ENCODE results near the gene CCNYL1.
A peak's percentile ranks its signal among the peaks of the same experiment; 100 is the strongest.

The CCNYL1 gene

GRCh38 chr2:207768866-207769596 lies 57.6 kb downstream of the CCNYL1 start:
- Histone ChIP-seq H3K36me3 (peaks cover 6 to 10% (median 8%) of the 10 kb centered on the region in 3 donors), H3K4me3 (peak overlapping the region; percentile 80 to 96), H3K27ac (peak overlapping the region; percentile 79 to 82), H3K27me3 (no peaks in the 10 kb centered on the region), H3K4me1 (peaks cover 0 to 25% (median 14%) of the 10 kb centered on the region in 4 donors), H3K9me3 (no peaks in the 10 kb centered on the region)
- no peak for TF ChIP-seq CTCF (IDR thresholded peaks at IDR 0.05)
- intact Hi-C loops (cut with DNase I; ENCODE audit: low total_unique reads), result loop anchor here (2.0 to 10.0 kb wide), 4 partner anchors 58 to 256 kb away; partner anchors contain the start of genes CCNYL1, METTL21A and PLEKHM3
- DNase-seq, result peak in 1 of 2 donors; percentile 27

- TF ChIP-seq CTCF (IDR thresholded peaks at IDR 0.05), result no peak
- peaks cover 0 to 25% (median 14%) of the 10 kb centered on the region in 4 donors for H3K4me1 ChIP-seq
- peaks cover 6 to 10% (median 8%) of the 10 kb centered on the region in 3 donors for H3K36me3 ChIP-seq
- H3K4me3 ChIP-seq, result peak overlapping the region; percentile 80 to 96
- no peaks in the 10 kb centered on the region for H3K27me3 ChIP-seq
- intact Hi-C loops (cut with DNase I; ENCODE audit: low total_unique reads), result loop anchor here (5.0 kb wide), 1 partner anchor 496 kb away; the partner anchor contains the start of gene PIKFYVE
- peak in 1 of 2 donors; percentile 31 for DNase-seq
- no peaks in the 10 kb centered on the region for H3K9me3 ChIP-seq
- H3K27ac ChIP-seq, result peak overlapping the region; percentile 79 to 82
Observed at GRCh38 chr2:207770602-207771404, 59.4 kb downstream of the CCNYL1 start.

GRCh38 chr2:207771421-207771820 lies 60.0 kb downstream of the CCNYL1 start:
- no peak for DNase-seq
- H3K27ac ChIP-seq, result peak overlapping the region; percentile 79 to 82
- peak overlapping the region in 1 of 2 donors; percentile 96 for H3K4me3 ChIP-seq

GRCh38 chr2:207772081-207772843 lies 60.8 kb downstream of the CCNYL1 start:
- H3K36me3 ChIP-seq, result peaks cover 2 to 4% (median 3%) of the 10 kb centered on the region in 3 donors
- no peak for TF ChIP-seq CTCF (IDR thresholded peaks at IDR 0.05)
- peaks cover 0 to 19% (median 11%) of the 10 kb centered on the region in 4 donors for H3K4me1 ChIP-seq
- intact Hi-C loops (cut with DNase I; ENCODE audit: low total_unique reads), result loop anchor here (5.0 kb wide), 1 partner anchor 495 kb away; the partner anchor contains the start of gene PIKFYVE
- no peak overlapping the region for H3K4me3 ChIP-seq
- H3K27me3 ChIP-seq, result no peaks in the 10 kb centered on the region
- no peak overlapping the region for H3K27ac ChIP-seq
- H3K9me3 ChIP-seq, result no peaks in the 10 kb centered on the region
- DNase-seq, result no peak

More at GRCh38 chr2:207771421-207771820, 60.0 kb downstream of the CCNYL1 start:
- peaks cover 0 to 25% (median 14%) of the 10 kb centered on the region in 4 donors for H3K4me1 ChIP-seq
- H3K9me3 ChIP-seq, result no peaks in the 10 kb centered on the region
- TF ChIP-seq CTCF (IDR thresholded peaks at IDR 0.05), result no peak
- no peaks in the 10 kb centered on the region for H3K27me3 ChIP-seq
- H3K36me3 ChIP-seq, result peaks cover 6 to 10% (median 8%) of the 10 kb centered on the region in 3 donors
- intact Hi-C loops (cut with DNase I; ENCODE audit: low total_unique reads), result loop anchor here (5.0 kb wide), 1 partner anchor 496 kb away; the partner anchor contains the start of gene PIKFYVE

GRCh38 chr2:207772844-207773205 lies 61.4 kb downstream of the CCNYL1 start:
- intact Hi-C loops (cut with DNase I; ENCODE audit: low total_unique reads), result loop anchor here (5.0 kb wide), 1 partner anchor 494 kb away; the partner anchor contains the start of gene PIKFYVE
- no peak for DNase-seq
- H3K27ac ChIP-seq, result peak overlapping the region in 1 of 2 donors; percentile 7

More at GRCh38 chr2:207772844-207773205, 61.4 kb downstream of the CCNYL1 start:
- Histone ChIP-seq H3K4me1 (peaks cover 0 to 13% (median 7%) of the 10 kb centered on the region in 4 donors), H3K9me3 (no peaks in the 10 kb centered on the region), H3K4me3 (no peak overlapping the region), H3K36me3 (no peaks in the 10 kb centered on the region), H3K27me3 (no peaks in the 10 kb centered on the region)
- no peak for TF ChIP-seq CTCF (IDR thresholded peaks at IDR 0.05)

All from tibial artery (tissue), 4 donors.